Left colon (tissue), 2 donors: ENCODE data around the gene ZDHHC5. TPM values are rescaled to one million over a fixed set of nuclear protein-coding genes. Genes with fewer than 3 reads are reported as not detected.

Experiments used
- microRNA-seq, 2 donors: library from miRNA; unstranded; fragments of <30 nt; microRNA quantifications; one replicate each; pipeline versions ENCODE4 v1.1.0 to v1.2.0, GENCODE V29; 2020
- total RNA-seq, 2 donors: library from RNA; stranded (reverse); fragmentation: NEBNext Ultra II Directional; extraction: Animal tissue kit (Norgen Biotek cat#: 25700); gene quantifications; one replicate each; pipeline ENCODE4 v1.2.1, GENCODE V29; 2021
- donor health status: DM: no; HTN: no; CAD: no.
- donor health status: DM: yes; HTN: yes; CAD: no.

ZDHHC5 gene
- total RNA-seq, 2 donors from 2014 or later = 74.4 to 90.6 TPM

Small RNAs within 50 kb of the gene (microRNA-seq; reads per million reads assigned to microRNA genes)
- gene MIR130A = 4,408 to 8,712 reads per million in 2 donors

Other genes with a start within 250 kb of the ZDHHC5 start
- gene SLC43A3, start 241.0 kb upstream of the ZDHHC5 start, total RNA-seq = 1 to 10 TPM; 6.9 to 9.6 TPM
- gene RTN4RL2, start 207.6 kb upstream of the ZDHHC5 start, total RNA-seq = under 1 TPM; 0.67 to 0.98 TPM
- gene SLC43A1, start 152.4 kb upstream of the ZDHHC5 start, total RNA-seq = 1 to 10 TPM; 7.1 to 9.6 TPM
- gene TIMM10, start 137.4 kb upstream of the ZDHHC5 start, total RNA-seq = 10 to 100 TPM; 28.6 to 47.4 TPM
- not detected for gene SMTNL1, start 130.5 kb upstream of the ZDHHC5 start, total RNA-seq
- 10 to 100 TPM; 27.6 to 47.2 TPM for gene UBE2L6, start 100.4 kb upstream of the ZDHHC5 start, total RNA-seq
- 10 to 100 TPM; 34.6 to 78.6 TPM for gene SERPING1, start 70.4 kb upstream of the ZDHHC5 start, total RNA-seq
- gene YPEL4, start 18.2 kb upstream of the ZDHHC5 start, total RNA-seq = 1 to 10 TPM in 1 of 2 donors, under 1 TPM in 1; 0.58 to 1.2 TPM
- gene CLP1, start 10.4 kb upstream of the ZDHHC5 start, total RNA-seq = 10 to 100 TPM; 11.4 to 11.8 TPM
- gene MED19, start 44.1 kb downstream of the ZDHHC5 start, total RNA-seq = 10 to 100 TPM; 10.4 to 12.1 TPM
- 100 to 1,000 TPM in 1 of 2 donors, 10 to 100 TPM in 1; 93.4 to 132 TPM for gene TMX2, start 44.5 kb downstream of the ZDHHC5 start, total RNA-seq
- gene SELENOH, start 73.4 kb downstream of the ZDHHC5 start, total RNA-seq = 10 to 100 TPM; 64.0 to 77.4 TPM
- not detected for gene BTBD18, start 83.7 kb downstream of the ZDHHC5 start, total RNA-seq
- gene CTNND1, start 93.7 kb downstream of the ZDHHC5 start, total RNA-seq = 100 to 1,000 TPM; 458 to 553 TPM